ENCODE data around the gene LHFPL2. TPM values are rescaled to one million over a fixed set of nuclear protein-coding genes. Genes with fewer than 3 reads are reported as not detected.

LHFPL2 gene
- total and polyA plus RNA-seq, 10 donors, result 4.8 to 14.6 (median 9.3) TPM

GRCh38 chr5:78644741-78645300 lies 3.8 kb downstream of the LHFPL2 start:
- no peaks in the 10 kb centered on the region for H3K36me3 ChIP-seq
- WGBS, 5 donors, result 41 to 74% (median 71%) methylated on average over 2 of the region's 2 CpGs
- H3K4me3 ChIP-seq, result no peak overlapping the region
- no peak for DNase-seq
- no peak overlapping the region for H3K27ac ChIP-seq
- H3K27me3 ChIP-seq (replicated peaks in 1 of 7), result peaks cover 0 to 40% (median 7%) of the 10 kb centered on the region in 7 donors
- intact Hi-C loops (cut with DNase I; ENCODE audit: low total_unique reads), result no loop called here
- H3K4me1 ChIP-seq, result peaks cover 5 to 30% (median 22%) of the 10 kb centered on the region in 6 donors
- H3K9me3 ChIP-seq, result no peaks in the 10 kb centered on the region
- TF ChIP-seq, protein P1, sequence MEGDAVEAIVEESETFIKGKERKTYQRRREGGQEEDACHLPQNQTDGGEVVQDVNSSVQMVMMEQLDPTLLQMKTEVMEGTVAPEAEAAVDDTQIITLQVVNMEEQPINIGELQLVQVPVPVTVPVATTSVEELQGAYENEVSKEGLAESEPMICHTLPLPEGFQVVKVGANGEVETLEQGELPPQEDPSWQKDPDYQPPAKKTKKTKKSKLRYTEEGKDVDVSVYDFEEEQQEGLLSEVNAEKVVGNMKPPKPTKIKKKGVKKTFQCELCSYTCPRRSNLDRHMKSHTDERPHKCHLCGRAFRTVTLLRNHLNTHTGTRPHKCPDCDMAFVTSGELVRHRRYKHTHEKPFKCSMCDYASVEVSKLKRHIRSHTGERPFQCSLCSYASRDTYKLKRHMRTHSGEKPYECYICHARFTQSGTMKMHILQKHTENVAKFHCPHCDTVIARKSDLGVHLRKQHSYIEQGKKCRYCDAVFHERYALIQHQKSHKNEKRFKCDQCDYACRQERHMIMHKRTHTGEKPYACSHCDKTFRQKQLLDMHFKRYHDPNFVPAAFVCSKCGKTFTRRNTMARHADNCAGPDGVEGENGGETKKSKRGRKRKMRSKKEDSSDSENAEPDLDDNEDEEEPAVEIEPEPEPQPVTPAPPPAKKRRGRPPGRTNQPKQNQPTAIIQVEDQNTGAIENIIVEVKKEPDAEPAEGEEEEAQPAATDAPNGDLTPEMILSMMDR (IDR thresholded peaks at IDR 0.05 in 8 of 11, conservative IDR thresholded peaks at IDR 0.05 in 3 of 11), result no peak
- TF ChIP-seq POLR2A (IDR thresholded peaks at IDR 0.05) (no peak), POLR2AphosphoS5 (IDR thresholded peaks at IDR 0.05) (no peak)

GRCh38 chr5:78644129-78644528 lies 4.4 kb downstream of the LHFPL2 start:
- Histone ChIP-seq H3K27me3 (replicated peaks in 1 of 7) (peaks cover 0 to 36% (median 7%) of the 10 kb centered on the region in 7 donors), H3K9me3 (no peaks in the 10 kb centered on the region), H3K27ac (no peak overlapping the region), H3K4me3 (no peak overlapping the region), H3K36me3 (no peaks in the 10 kb centered on the region), H3K4me1 (peaks cover 5 to 29% (median 20%) of the 10 kb centered on the region in 6 donors)
- no peak for DNase-seq
- intact Hi-C loops (cut with DNase I; ENCODE audit: low total_unique reads), result no loop called here
- 94 to 98% (median 95%) methylated on average over 3 of the region's 3 CpGs for WGBS, 5 donors
- TF ChIP-seq POLR2AphosphoS5 (IDR thresholded peaks at IDR 0.05) (no peak), POLR2A (IDR thresholded peaks at IDR 0.05) (no peak)
- TF ChIP-seq, protein P1 (IDR thresholded peaks at IDR 0.05 in 8 of 11, conservative IDR thresholded peaks at IDR 0.05 in 3 of 11), result no peak

DNA sequence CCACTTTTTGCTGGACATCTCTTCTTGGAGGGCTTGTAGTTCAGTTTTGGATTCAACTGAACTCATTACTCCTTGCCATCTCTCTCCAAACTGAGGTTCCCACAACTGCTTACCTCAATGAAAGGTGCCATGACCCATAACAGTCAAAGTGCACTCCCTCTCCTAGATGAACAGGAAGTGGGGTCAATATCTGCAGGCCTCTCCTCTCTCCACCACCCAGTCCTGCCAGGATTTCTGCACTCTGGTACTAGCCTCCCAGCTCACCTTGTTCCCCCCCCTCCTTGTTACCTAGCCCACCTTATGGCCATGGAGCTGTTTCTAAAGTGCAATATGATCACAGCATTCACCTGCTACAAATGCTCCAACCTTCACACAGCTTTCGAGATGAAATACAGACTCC lies 5.9 kb downstream of the LHFPL2 start:
- peaks cover 0 to 22% (median 0%) of the 10 kb centered on the region in 7 donors for H3K27me3 ChIP-seq (replicated peaks in 1 of 7)
- TF ChIP-seq POLR2AphosphoS5 (IDR thresholded peaks at IDR 0.05), result no peak
- TF ChIP-seq, protein P1 (IDR thresholded peaks at IDR 0.05 in 8 of 11, conservative IDR thresholded peaks at IDR 0.05 in 3 of 11), result no peak
- TF ChIP-seq POLR2A (IDR thresholded peaks at IDR 0.05), result no peak
- H3K36me3 ChIP-seq, result no peaks in the 10 kb centered on the region
- intact Hi-C loops (cut with DNase I; ENCODE audit: low total_unique reads), result no loop called here
- H3K27ac ChIP-seq, result no peak overlapping the region
- H3K4me3 ChIP-seq, result no peak overlapping the region
- H3K4me1 ChIP-seq, result peaks cover 5 to 31% (median 17%) of the 10 kb centered on the region in 6 donors
- no peaks in the 10 kb centered on the region for H3K9me3 ChIP-seq
- no peak for DNase-seq
- 98 to 100% (median 100%) methylated on average over 1 of the region's 1 CpG for WGBS, 5 donors

GRCh38 chr5:78640662-78641474 lies 7.7 kb downstream of the LHFPL2 start:
- no peak overlapping the region for H3K4me3 ChIP-seq
- peaks cover 0 to 4% (median 0%) of the 10 kb centered on the region in 7 donors for H3K27me3 ChIP-seq (replicated peaks in 1 of 7)
- WGBS, 5 donors, result 88 to 95% (median 90%) methylated on average over 3 of the region's 3 CpGs
- H3K27ac ChIP-seq, result no peak overlapping the region
- H3K36me3 ChIP-seq, result no peaks in the 10 kb centered on the region
- intact Hi-C loops (cut with DNase I; ENCODE audit: low total_unique reads), result no loop called here
- H3K4me1 ChIP-seq, result peaks cover 0 to 17% (median 7%) of the 10 kb centered on the region in 6 donors
- TF ChIP-seq POLR2AphosphoS5 (IDR thresholded peaks at IDR 0.05) (no peak), POLR2A (IDR thresholded peaks at IDR 0.05) (no peak)
- TF ChIP-seq, protein P1 (IDR thresholded peaks at IDR 0.05 in 8 of 11, conservative IDR thresholded peaks at IDR 0.05 in 3 of 11), result no peak
- no peak for DNase-seq
- H3K9me3 ChIP-seq, result no peaks in the 10 kb centered on the region

Data from spleen (tissue), 11 donors.